NCI-H2171 treated with DMSO at 0.1 percent for 48 hours (cell line): ENCODE data around the gene PKIG.
A peak's percentile ranks its signal among the peaks of the same experiment; 100 is the strongest.
"Not testable (repeated sequence)": the region's sequence is repeated elsewhere in the genome, so short reads cannot be mapped to it uniquely, and the experiment has no call there.

Source experiments
- DNase-seq: peaks from one replicate; lab custom pipeline; 2025; lab: John Stamatoyannopoulos, UW

Gene PKIG

DNA sequence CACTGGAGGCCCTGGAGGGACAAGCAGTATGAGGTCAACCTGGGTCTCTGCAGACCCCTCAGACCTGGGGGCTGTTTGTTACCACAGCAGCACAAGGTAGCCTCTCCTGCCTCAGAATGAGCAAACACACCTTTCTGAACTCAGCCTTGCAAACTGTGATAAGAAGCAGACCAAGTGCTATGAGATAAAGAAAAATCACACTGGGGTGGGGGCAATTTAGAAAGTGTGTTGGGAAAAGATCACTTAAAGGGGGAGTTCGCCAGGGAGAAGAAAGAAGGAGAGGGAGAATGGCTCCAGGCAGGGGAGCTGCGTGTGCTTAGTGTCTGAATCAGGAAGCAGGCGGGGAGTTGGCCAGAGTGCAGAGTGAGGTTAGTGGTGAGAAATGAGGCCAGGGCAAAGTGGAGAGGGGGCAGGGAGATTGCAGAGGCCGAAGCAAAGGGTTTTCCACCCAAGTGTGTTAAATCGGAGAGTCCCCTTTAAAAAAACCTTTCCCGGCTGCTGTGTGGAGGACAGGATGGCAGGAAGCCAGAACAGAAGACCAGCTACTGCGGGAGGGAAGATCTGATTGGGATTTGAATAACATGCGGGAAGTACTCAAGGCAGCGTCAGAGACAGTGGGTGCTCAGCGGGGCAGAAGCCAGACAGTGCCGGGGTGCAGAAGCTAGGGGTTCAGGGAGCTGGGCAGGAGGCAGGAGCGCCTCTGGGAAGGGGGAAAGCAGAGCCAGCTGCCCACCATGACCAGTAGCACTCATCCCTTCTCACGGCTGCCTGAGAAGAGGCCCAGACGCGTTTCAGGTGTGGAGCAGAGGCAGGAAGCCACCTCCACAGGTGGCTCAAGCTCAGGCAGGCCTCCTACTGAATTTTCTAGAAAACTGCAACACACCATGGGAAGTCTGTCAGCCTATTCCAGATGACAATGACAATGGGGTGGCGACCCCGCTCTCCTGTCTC lies 60.1 kb downstream of the PKIG start:
- DNase-seq = peak; percentile 68

DNA sequence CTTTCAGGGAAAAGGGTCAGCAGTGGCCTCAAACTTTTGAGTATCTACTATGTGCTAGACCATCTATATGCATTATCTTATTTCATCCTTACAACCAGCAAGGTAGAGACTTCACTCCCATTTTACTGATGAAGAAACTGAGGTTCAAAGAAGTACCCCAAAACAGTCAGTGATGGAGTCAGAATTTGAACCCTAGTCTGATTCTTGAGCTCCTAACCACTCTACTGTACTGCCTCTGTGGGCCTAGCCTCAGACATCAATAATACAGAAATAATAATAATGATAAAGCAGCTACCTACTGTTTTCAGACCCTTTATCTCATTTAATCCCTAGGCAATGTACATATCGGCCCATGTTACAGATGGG lies 60.8 kb downstream of the PKIG start:
- DNase-seq = no peak

GRCh38 chr20:44643596-44644229 lies 61.3 kb downstream of the PKIG start:
- no peak for DNase-seq

DNA sequence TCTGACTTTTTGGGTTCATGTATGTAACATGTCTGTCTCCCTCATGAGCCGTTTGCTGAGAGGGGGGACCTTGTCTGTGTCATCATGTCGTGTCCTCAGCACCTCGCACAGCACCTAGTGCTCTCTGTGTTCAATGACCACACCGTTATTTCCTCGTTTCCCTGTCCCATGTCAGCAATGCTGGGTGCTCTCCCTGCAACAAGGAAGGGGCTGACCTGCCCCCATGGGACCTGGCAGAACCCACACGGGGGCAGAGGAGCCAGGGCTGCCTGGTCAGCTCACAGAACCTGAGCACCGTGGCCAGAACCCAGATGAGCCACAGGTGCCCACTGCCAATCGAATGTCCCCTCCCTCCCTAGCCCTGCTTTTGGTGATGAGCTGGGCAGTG lies 61.8 kb downstream of the PKIG start:
- DNase-seq = no peak

DNA sequence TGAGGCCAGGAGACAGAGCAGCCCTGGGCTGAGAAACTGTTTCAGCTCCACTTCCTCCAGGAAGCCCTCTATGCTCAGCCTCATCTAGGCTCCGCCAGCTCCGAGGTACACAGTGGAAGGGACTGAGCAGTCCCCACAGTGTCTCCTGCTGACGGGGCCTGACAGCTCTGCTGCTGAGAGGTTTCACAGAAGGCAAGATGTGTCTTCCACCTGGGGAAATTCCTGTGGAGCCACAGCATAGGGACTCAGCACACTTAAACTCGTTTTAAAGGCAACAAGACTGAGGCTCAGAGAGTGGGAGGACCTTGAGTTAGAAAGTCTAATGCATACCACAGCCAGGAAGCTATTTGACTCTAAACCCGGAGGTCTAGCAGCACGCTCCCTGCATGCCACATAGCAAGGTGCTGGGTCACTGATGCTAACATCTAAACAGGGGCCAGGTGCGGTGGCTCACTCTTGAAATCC lies 62.3 kb downstream of the PKIG start:
- no peak for DNase-seq

- DNase-seq = peak; percentile 45
Observed at GRCh38 chr20:44646023-44646640, 63.8 kb downstream of the PKIG start.

DNA sequence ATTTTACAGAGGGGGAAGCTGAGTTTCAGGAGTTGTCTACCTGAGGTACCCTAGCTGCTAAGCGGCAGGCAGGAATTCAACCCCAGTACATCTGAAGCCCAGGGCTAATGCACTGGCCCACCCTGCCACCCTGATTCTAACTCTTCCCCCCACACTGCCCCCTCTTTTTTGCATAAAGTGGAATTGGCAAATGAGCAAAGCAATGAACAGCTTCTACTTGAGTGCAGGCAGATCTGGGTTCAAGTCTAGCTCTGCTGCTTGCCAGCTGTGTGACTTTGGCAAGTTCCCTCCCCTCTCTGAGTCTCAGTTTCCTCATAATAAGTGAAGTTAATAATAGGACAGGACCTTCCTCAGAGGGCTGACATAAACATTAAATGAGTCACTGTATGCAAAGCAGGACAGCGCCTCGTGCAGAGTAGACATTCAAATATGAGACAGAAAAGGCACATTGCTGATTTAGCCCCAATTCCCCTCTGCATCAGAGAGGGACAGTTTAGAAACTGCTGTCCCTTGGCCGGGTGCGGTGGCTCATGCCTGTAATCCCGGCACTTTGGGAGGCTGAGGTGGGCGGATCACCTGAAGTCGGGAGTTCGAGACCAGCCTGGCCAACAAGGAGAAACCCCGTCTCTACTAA lies 64.4 kb downstream of the PKIG start:
- DNase-seq = no peak

DNA sequence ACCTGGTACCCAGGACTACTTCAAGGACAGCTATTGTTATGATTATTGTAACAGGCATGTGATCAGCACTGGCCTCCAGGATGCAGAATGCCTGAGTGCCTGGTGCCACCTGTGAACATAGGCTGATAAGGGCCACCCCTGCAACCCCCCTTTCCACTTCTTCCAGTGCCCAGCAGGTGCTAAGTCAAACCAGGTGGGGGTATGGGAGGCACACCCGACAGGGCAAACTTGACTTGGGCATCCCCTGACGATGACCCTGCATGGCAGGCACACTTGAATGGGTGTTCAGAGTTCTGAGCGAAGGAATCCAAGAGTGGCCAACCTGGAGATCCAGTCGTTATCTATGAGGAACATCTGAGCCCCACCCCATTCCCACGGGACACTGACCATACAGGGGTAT lies 65.7 kb downstream of the PKIG start:
- DNase-seq = no peak

GRCh38 chr20:44648579-44648978 lies 66.2 kb downstream of the PKIG start:
- DNase-seq = no peak

DNA sequence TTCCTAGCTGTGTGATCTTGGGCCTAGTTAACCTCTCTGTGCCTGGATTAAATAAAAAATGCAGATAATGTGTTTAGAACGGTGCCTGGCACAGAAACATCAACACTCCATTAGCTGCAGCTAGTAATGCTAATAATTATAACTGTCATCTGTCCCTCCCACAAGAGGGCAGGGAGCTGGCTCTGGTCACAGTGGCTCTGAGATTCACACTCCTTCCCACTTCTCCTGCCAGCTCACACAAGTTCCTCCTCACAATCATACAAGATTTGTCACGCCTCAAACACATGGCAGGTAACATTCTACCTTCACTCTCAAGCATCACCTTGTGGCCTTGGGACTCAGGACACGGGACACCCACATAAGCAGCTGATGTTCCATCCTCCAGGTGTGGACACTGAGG lies 66.7 kb downstream of the PKIG start:
- DNase-seq = no peak

- DNase-seq = no peak
Observed at GRCh38 chr20:44649976-44650375, 67.6 kb downstream of the PKIG start.

DNA sequence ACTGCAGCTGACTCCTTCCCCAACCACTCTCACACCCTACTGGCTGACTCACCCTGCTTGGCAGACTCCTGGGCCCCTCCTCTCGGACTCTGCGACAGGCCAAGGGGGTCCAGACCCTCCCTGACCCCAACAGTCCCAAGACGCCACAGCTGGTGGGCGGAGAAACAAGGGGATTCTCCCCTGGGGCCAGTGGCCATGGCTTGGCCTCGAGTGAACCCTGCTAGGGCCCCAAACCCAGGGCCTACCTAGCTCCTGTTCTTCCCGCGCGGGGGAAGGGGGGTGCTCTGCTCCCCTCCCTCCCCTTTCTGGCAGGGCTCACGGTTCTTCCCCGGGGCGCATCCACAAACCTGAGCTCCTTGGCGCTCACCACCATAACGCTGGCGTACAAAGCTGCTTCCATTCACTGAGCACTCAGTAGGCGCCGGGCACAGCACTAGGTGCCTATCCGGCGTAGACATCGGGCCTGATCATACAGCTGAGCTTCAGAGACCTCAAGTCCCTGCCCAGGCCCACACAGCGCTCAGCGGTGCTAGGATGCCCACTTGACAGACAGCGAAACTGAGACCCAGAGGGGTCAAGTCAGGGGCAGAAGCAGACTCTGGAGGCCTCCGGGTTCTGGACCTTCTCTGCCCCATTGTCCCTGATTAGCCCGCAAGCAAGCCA lies 68.5 kb downstream of the PKIG start:
- DNase-seq = no peak

- no peak for DNase-seq
Observed at GRCh38 chr20:44651434-44651683, 69.0 kb downstream of the PKIG start.

DNA sequence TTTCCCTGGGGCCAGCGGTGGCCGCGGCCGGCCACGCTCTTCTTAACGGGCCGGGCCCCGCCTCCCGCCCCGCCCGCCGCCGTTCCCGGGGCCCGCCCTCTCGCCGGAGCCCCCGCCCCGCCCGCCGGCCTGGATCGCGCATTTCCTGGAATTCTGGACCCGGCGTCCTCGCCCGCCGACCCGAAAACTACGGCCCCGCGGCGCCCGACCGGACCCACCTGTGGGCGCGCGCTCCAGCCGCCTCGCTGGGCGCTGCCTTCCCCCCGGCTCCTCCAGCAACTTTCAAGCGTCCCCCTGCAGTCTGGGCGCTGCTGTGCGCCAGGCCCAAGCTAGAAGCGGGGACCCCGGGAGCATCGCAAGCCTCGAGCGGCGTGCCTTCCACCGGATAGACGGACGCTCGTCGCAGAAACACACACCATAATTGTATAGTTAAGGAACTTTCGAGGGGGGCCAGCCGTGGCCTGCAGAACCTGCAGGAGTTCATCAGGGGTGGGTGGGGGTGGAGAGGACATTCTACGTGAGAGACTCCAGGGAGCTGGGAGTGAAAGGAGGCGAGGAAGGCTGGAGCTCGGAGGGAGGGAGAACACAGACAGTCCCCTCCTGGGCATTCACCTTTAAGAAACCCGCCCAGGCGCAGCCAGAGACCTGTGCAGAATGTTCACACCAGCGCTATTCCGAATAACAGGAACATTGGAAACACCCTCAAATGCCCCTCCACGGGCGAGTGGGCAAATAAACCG lies 69.5 kb downstream of the PKIG start, which contains the start of gene ADA:
Gene ADA (minus strand): TSS at position 16 of the 740 bp plus-strand sequence. CDS start 92 bp downstream, outside the sequence.
- peak; percentile 22 for DNase-seq

GRCh38 chr20:44653546-44653945 lies 71.2 kb downstream of the PKIG start:
- no peak for DNase-seq

DNA sequence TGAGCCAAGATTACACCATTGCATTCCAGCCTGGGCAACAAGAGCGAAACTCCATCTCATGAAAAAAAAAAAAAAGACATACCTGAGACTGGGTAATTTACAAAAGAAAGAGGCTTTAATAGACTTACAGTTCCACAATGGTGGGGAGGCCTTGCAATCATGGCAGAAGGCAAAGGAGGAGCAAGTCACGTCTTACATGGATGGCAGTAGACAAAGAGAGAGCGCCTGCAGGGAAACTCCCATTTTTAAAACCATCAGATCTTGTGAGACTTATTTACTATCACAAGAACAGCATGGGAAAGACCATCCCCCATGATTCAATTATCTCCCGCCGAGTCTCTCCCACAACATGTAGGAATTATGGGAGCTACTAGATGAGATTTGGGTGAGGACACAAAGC lies 71.8 kb downstream of the PKIG start:
- DNase-seq = not testable (repeated sequence)

DNA sequence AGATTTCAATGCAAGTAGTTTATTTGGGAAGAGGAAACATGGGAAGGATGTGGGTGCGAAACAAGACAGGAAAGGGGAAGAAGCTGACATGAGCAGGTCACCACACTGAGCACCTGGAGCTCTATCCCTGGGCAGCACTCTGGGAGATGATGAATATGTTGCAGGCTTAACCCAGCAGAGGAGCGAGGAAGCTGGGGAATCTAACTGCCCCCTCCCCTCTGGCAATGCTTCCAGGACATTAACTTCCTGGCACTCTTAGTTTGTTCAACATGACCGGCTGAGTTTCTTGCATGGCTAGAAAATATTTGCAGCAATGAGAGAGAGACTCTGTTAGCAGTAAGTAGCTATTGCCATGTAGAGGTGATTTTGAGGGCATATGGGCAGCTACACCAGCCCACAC lies 74.1 kb downstream of the PKIG start:
- DNase-seq = no peak

DNA sequence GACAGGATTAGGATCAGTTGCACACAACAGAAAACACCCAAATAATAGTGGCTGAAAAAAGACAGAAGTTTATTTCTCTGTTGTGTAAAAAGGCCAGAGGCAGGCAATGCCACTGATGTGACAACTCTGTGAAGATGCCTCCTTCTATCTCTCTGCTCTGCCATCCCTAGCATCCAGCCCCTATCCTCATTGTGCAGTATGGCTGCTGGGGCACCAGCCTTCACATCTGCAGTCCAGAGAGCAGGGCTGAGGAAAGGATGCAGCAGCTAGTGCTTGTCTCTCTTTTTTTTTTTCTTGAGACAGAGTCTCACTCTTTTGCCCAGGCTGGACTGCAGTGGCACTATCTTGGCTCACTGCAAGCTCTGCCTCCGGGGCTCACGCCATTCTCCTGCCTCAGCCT lies 75.5 kb downstream of the PKIG start:
- no peak for DNase-seq

GRCh38 chr20:44658810-44659209 lies 76.4 kb downstream of the PKIG start:
- no peak for DNase-seq

DNA sequence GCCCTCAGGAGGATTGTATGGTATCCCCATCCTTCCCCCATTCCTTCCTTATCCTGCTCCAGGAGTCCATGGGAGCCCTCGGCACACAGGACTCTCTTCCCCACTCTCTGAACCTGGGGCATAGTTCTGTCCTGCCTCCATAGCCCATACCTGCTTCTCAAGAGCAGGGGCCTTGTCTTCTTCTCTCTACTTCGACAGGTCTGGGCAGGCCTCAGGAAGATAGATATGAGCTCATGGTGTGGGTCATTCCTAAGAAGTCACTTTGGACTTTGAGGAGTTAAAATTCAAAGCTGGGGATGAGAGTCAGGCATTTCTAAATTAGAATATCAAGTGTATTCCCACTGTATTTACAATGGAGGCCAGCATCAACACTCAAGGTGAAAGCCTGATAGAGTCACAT lies 77.6 kb downstream of the PKIG start:
- no peak for DNase-seq

DNA sequence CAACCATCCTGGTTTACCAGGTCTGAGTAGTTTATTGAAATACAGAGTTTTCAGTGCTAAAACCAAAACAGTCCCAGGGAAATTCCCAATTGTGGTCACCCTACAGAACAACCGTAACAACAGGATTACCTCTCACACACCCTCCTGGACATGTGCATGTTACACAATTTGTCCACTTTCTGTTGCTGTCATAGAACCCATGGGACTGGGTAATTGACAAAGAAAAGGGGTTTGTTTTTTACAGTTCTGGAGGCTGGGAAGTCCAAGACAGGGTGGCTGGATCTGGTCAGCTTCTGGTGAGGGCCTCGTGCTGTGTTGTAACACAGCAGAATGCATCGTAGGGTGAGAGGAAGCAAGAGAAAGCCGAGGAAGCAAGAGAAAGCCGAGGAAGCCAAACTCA lies 78.2 kb downstream of the PKIG start:
- no peak for DNase-seq
